Esophagus muscularis mucosa (tissue), 4 donors: ENCODE data around the gene WNT5B. TPM values are rescaled to one million over a fixed set of nuclear protein-coding genes. Genes with fewer than 3 reads are reported as not detected.

ENCODE experiments used
- DNase-seq: peaks from one replicate; pipeline ENCODE4 v3.0.0-alpha.2; 2017; ENCODE audit errors: extremely low spot score
- H3K27ac ChIP-seq, 4 donors: fragments of 200-600 bp; sonication (generic); replicated peaks in 1 of 4; 1 replicate in 3 of 4; 2 replicates in 1 of 4; pipeline ENCODE4 v1.5.1; 2016 to 2019; ENCODE audit warnings: mild to moderate bottlenecking in 1 of 4
- H3K27me3 ChIP-seq, 4 donors: fragments of 200-600 bp; sonication (generic); one replicate each; pipeline versions ENCODE4 v1.5.1 to v1.6.0; 2016 to 2019
- H3K36me3 ChIP-seq, 4 donors: fragments of 200-600 bp; sonication (generic); one replicate each; pipeline ENCODE4 v1.5.1; 2016 to 2019
- H3K4me1 ChIP-seq, 4 donors: fragments of 200-600 bp; sonication (generic); one replicate each; pipeline ENCODE4 v1.5.1; 2016 to 2019
- H3K4me3 ChIP-seq, 4 donors: fragments of 200-600 bp; sonication (generic); 1 replicate in 2 of 4; 2 replicates in 2 of 4; pipeline ENCODE4 v1.5.1; 2016 to 2019; ENCODE audit warnings: mild to moderate bottlenecking in 4 of 4, moderate library complexity in 1 of 4
- H3K9me3 ChIP-seq, 4 donors: fragments of 200-600 bp; sonication (generic); 1 replicate in 3 of 4; 2 replicates in 1 of 4; pipeline ENCODE4 v1.5.1; 2016 to 2019
- EP300 ChIP-seq: sonication (generic); formaldehyde crosslinking; IDR thresholded peaks from one replicate; pipeline ENCODE4 v1.6.1; 2017; ENCODE audit warnings: antibody characterized with exemption
- POLR2A ChIP-seq: fragments of 450-650 bp; IDR thresholded peaks from one replicate; pipeline ENCODE4 v1.6.1; 2017; ENCODE audit warnings: antibody characterized with exemption, moderate library complexity, mild to moderate bottlenecking, low read depth
- POLR2AphosphoS5 ChIP-seq, 2 donors: sonication (generic); formaldehyde crosslinking; IDR thresholded peaks; one replicate each; pipeline ENCODE4 v1.6.1; 2017; ENCODE audit warnings: antibody characterized with exemption in 2 of 2
- WGBS: methylation state at CpG from one replicate; pipeline ENCODE4 v1.1.5; 2018; 5-methylcytosine and 5-hydroxymethylcytosine counted together
- intact Hi-C: fragments of 100-400 bp; cut with DNase I; formaldehyde crosslinking; loops from one replicate; pipeline ENCODE4 v1.15.1; 2023
- total RNA-seq, 4 donors: library from RNA; depleted of rRNA; stranded (reverse); fragments of >200 nt; gene quantifications; one replicate each; pipeline versions ENCODE4 v1.1.0 to v1.2.1, GENCODE V29; 2016
- TF ChIP-seq, protein P1 (sequence below), 3 experiments: fragments of 200-600 bp in 2 of 3; fragments of 450-650 bp in 1 of 3; sonication (generic) in 2 of 3; IDR thresholded peaks; one replicate each; pipeline ENCODE4 v1.5.1; 2017 to 2019; ENCODE audit warnings: antibody characterized with exemption in 3 of 3, mild to moderate bottlenecking in 2 of 3, moderate library complexity in 1 of 3

The WNT5B gene
- total RNA-seq, 4 donors from 2014 or later, result 33.5 to 112 (median 53.5) TPM

DNA sequence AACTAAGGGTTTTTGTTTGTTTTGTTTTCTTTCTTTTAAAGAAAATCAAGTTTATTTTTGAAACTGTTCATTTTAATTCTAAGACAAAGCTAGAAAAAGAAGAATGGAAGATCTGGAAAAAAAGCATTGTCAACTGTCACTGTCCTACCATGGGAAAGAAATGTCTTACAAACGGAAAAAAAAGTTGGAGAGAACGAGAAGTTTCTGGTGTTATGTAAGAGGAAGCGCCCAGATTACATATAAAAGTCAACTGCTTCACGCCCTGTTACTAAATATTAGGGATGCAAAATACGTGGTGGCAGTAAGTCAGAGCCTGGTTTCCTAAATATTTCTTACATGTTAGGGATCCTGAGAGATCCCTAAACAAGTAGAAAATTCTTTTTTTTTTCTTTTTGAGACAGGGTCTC, 20.3 kb upstream of the WNT5B start:
- H3K36me3 ChIP-seq, result no peaks in the 10 kb centered on the region
- peak in 1 of 2 donors; percentile 43 for TF ChIP-seq POLR2AphosphoS5 (IDR thresholded peaks at IDR 0.05)
- TF ChIP-seq, protein P1, sequence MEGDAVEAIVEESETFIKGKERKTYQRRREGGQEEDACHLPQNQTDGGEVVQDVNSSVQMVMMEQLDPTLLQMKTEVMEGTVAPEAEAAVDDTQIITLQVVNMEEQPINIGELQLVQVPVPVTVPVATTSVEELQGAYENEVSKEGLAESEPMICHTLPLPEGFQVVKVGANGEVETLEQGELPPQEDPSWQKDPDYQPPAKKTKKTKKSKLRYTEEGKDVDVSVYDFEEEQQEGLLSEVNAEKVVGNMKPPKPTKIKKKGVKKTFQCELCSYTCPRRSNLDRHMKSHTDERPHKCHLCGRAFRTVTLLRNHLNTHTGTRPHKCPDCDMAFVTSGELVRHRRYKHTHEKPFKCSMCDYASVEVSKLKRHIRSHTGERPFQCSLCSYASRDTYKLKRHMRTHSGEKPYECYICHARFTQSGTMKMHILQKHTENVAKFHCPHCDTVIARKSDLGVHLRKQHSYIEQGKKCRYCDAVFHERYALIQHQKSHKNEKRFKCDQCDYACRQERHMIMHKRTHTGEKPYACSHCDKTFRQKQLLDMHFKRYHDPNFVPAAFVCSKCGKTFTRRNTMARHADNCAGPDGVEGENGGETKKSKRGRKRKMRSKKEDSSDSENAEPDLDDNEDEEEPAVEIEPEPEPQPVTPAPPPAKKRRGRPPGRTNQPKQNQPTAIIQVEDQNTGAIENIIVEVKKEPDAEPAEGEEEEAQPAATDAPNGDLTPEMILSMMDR (IDR thresholded peaks at IDR 0.05), result no peak
- WGBS, result 35% methylated on average over 5 of the region's 5 CpGs
- peaks cover 20 to 63% (median 45%) of the 10 kb centered on the region in 4 donors for H3K4me1 ChIP-seq
- H3K9me3 ChIP-seq, result no peaks in the 10 kb centered on the region
- no peak overlapping the region for H3K4me3 ChIP-seq
- no peaks in the 10 kb centered on the region for H3K27me3 ChIP-seq
- intact Hi-C loops, result no loop called here
- no peak for DNase-seq
- H3K27ac ChIP-seq, result peak overlapping the region; percentile 33 to 90 (median 66)

DNA sequence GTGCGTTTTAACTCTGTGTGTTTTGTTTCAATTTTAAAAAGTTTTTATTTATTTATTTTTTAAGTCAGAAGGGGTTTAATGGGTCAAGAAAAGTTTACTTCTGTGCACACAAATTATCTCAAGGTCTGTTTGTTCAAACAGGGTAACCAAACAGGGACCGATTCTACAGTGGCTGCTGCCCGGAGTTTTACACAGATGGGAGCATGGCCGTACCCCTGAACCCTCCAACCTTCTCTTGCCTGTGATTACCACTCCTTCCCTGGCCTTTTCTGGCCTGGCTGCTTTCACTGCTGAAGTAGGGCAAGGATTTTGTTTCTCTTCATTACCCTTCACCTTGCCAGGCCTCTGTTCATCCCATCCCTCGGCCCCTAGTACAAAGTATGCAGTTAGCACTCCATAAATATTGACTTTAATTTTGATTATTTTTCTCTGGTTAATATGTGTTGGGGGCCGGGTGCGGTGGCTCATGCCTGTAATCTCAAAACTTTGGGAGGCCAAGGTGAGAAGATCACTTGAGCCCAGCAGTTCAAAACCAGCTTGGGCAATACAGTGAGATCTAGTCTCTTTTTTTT, 18.9 kb upstream of the WNT5B start:
- Histone ChIP-seq H3K4me1 (peaks cover 20 to 55% (median 42%) of the 10 kb centered on the region in 4 donors), H3K9me3 (no peaks in the 10 kb centered on the region), H3K36me3 (no peaks in the 10 kb centered on the region), H3K27me3 (no peaks in the 10 kb centered on the region), H3K4me3 (no peak overlapping the region), H3K27ac (no peak overlapping the region)
- DNase-seq, result no peak
- 92% methylated on average over 7 of the region's 7 CpGs for WGBS
- TF ChIP-seq POLR2A, result no peak
- TF ChIP-seq POLR2AphosphoS5 (IDR thresholded peaks at IDR 0.05), result no peak
- TF ChIP-seq, protein P1 (IDR thresholded peaks at IDR 0.05), result no peak
- TF ChIP-seq EP300, result no peak
- intact Hi-C loops, result no loop called here

DNA sequence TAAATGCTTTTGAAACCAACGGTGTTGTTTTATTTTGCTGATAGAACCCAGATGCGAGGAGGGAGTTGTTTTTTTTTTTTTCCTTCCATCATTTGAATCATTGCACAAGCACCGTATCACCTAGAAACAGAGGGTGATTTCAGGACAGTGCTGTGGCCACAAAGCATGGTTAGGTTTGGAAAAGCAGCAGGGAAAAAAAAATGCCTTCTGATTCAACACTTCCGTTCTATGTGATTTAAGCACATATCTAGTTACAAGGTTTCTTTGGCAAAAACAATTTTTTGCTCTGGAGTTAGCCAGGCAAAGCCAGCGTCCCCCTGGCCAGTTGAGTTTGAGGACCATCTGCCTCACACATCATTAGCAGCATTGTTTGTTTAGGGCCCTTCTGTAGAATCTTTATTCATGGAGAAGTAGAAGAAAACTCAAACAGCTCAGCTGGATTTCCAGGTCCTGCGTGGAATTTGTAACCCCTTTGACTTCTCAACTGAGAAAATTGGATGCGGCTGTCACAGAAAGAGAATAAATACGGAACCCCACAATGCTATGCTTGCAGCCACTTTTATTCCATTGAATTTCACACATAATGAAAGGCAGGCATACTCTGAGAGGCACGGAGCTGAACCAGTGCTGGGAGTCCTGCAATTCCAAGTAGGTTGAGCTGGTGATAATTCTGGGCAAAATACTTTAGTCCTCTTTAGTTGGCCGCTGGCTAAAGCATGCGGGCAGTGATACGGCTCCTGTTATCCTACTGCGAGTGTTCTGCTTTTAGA, 17.0 kb upstream of the WNT5B start:
- no peaks in the 10 kb centered on the region for H3K27me3 ChIP-seq
- H3K4me1 ChIP-seq, result peaks cover 3 to 37% (median 24%) of the 10 kb centered on the region in 4 donors
- no peaks in the 10 kb centered on the region for H3K9me3 ChIP-seq
- TF ChIP-seq POLR2AphosphoS5 (IDR thresholded peaks at IDR 0.05), result peak in 1 of 2 donors; percentile 10
- TF ChIP-seq, protein P1 (IDR thresholded peaks at IDR 0.05), result no peak
- intact Hi-C loops, result no loop called here
- H3K4me3 ChIP-seq, result no peak overlapping the region
- H3K27ac ChIP-seq, result peak overlapping the region in 3 of 4 donors; percentile 21 to 52 (median 50)
- no peak for DNase-seq
- no peaks in the 10 kb centered on the region for H3K36me3 ChIP-seq
- 76% methylated on average over 13 of the region's 13 CpGs for WGBS

DNA sequence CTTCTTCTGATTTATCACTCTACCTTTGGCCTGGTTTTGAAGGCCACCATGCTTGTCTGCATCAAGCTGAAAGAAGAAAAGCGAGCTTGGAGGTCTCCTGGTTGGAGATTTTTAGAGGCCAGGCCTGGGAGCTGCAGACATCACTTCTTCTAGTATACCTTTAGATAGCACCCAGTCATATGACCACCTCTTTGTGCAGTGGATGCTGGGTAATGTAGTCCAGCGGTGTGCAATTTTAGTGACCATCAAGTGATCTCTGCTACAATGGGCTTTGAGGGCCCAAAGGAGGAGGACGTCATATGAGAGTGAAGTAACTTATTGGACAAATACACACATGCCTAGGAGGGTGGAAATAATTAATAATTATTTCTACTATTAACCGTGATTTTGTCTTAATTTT, 15.2 kb upstream of the WNT5B start:
- no peak for DNase-seq

More for the DNA sequence above, 15.2 kb upstream of the WNT5B start:
- intact Hi-C loops, result no loop called here
- no peaks in the 10 kb centered on the region for H3K27me3 ChIP-seq
- H3K4me1 ChIP-seq, result peaks cover 3 to 22% (median 10%) of the 10 kb centered on the region in 4 donors
- H3K36me3 ChIP-seq, result no peaks in the 10 kb centered on the region
- WGBS, result 97% methylated on average over 4 of the region's 4 CpGs
- H3K4me3 ChIP-seq, result no peak overlapping the region
- H3K9me3 ChIP-seq, result no peaks in the 10 kb centered on the region
- TF ChIP-seq POLR2AphosphoS5 (IDR thresholded peaks at IDR 0.05) (no peak), EP300 (no peak), POLR2A (no peak)
- TF ChIP-seq, protein P1 (IDR thresholded peaks at IDR 0.05), result no peak
- no peak overlapping the region for H3K27ac ChIP-seq
